ENCODE results near the gene PRKG1.
"Not testable (repeated sequence)": the region's sequence is repeated elsewhere in the genome, so short reads cannot be mapped to it uniquely, and the experiment has no call there.

The PRKG1 gene

GRCh38 chr10:51273574-51273973 is 199.3 kb downstream of the PRKG1 start:
- DNase-seq: no peak
- no peak overlapping the region for H3K27ac ChIP-seq
- H3K9me3 ChIP-seq (ENCODE audit: severe bottlenecking): no peaks in the 10 kb centered on the region
- H3K4me3 ChIP-seq (ENCODE audit: low read depth, low read length): no peak overlapping the region
- no peak for TF ChIP-seq CTCF (IDR thresholded peaks at IDR 0.05; ENCODE audit: low read depth, low read length)
- no peaks in the 10 kb centered on the region for H3K27me3 ChIP-seq (ENCODE audit: insufficient read depth, low read depth, severe bottlenecking)
- H3K36me3 ChIP-seq: no peaks in the 10 kb centered on the region

- H3K36me3 ChIP-seq; H3K9me3 ChIP-seq (ENCODE audit: severe bottlenecking); DNase-seq; H3K27me3 ChIP-seq (ENCODE audit: insufficient read depth, low read depth, severe bottlenecking); H3K4me3 ChIP-seq (ENCODE audit: low read depth, low read length); H3K27ac ChIP-seq: not testable (repeated sequence)
Measured at GRCh38 chr10:51276097-51276496, 201.8 kb downstream of the PRKG1 start.

- not testable (repeated sequence) for DNase-seq; H3K27ac ChIP-seq; H3K27me3 ChIP-seq (ENCODE audit: insufficient read depth, low read depth, severe bottlenecking); H3K9me3 ChIP-seq (ENCODE audit: severe bottlenecking); H3K4me3 ChIP-seq (ENCODE audit: low read depth, low read length); H3K36me3 ChIP-seq
Measured at GRCh38 chr10:51281387-51281786, 207.1 kb downstream of the PRKG1 start.

- no peak overlapping the region for H3K4me3 ChIP-seq (ENCODE audit: low read depth, low read length)
- no peaks in the 10 kb centered on the region for H3K36me3 ChIP-seq
- no peak for DNase-seq
- H3K27ac ChIP-seq: no peak overlapping the region
- no peaks in the 10 kb centered on the region for H3K27me3 ChIP-seq (ENCODE audit: insufficient read depth, low read depth, severe bottlenecking)
- no peaks in the 10 kb centered on the region for H3K9me3 ChIP-seq (ENCODE audit: severe bottlenecking)
- TF ChIP-seq CTCF (IDR thresholded peaks at IDR 0.05; ENCODE audit: low read depth, low read length): no peak
Measured at GRCh38 chr10:51285601-51286000, 211.3 kb downstream of the PRKG1 start.

GRCh38 chr10:51288511-51288910 is 214.2 kb downstream of the PRKG1 start:
- Histone ChIP-seq H3K4me3 (ENCODE audit: low read depth, low read length) (no peak overlapping the region), H3K27ac (no peak overlapping the region), H3K9me3 (ENCODE audit: severe bottlenecking) (no peaks in the 10 kb centered on the region), H3K27me3 (ENCODE audit: insufficient read depth, low read depth, severe bottlenecking) (no peaks in the 10 kb centered on the region), H3K36me3 (no peaks in the 10 kb centered on the region)
- TF ChIP-seq CTCF (IDR thresholded peaks at IDR 0.05; ENCODE audit: low read depth, low read length): no peak
- no peak for DNase-seq

GRCh38 chr10:51289519-51289918 is 215.2 kb downstream of the PRKG1 start:
- TF ChIP-seq CTCF (IDR thresholded peaks at IDR 0.05; ENCODE audit: low read depth, low read length): no peak
- Histone ChIP-seq H3K27me3 (ENCODE audit: insufficient read depth, low read depth, severe bottlenecking) (no peaks in the 10 kb centered on the region), H3K27ac (no peak overlapping the region), H3K9me3 (ENCODE audit: severe bottlenecking) (no peaks in the 10 kb centered on the region), H3K4me3 (ENCODE audit: low read depth, low read length) (no peak overlapping the region), H3K36me3 (no peaks in the 10 kb centered on the region)
- no peak for DNase-seq

GRCh38 chr10:51291961-51292360 is 217.7 kb downstream of the PRKG1 start:
- Histone ChIP-seq H3K27ac (no peak overlapping the region), H3K4me3 (ENCODE audit: low read depth, low read length) (no peak overlapping the region), H3K27me3 (ENCODE audit: insufficient read depth, low read depth, severe bottlenecking) (no peaks in the 10 kb centered on the region), H3K9me3 (ENCODE audit: severe bottlenecking) (no peaks in the 10 kb centered on the region), H3K36me3 (no peaks in the 10 kb centered on the region)
- TF ChIP-seq CTCF (IDR thresholded peaks at IDR 0.05; ENCODE audit: low read depth, low read length): no peak
- no peak for DNase-seq

All from WERI-Rb-1 (cell line).